ENCODE measurements around the gene ELP5. TPM values are rescaled to one million over a fixed set of nuclear protein-coding genes. Genes with fewer than 3 reads are reported as not detected.

ELP5 gene
- total RNA-seq, 1 donor from 2014 or later, result 106 TPM

- Histone ChIP-seq H3K27ac (peak overlapping the region; percentile 96 to 100), H3K27me3 (no peaks in the 10 kb centered on the region), H3K36me3 (no peaks in the 10 kb centered on the region), H3K9me3 (no peaks in the 10 kb centered on the region), H3K4me3 (peak overlapping the region; percentile 62 to 72), H3K4me1 (peaks cover 20 to 27% of the 10 kb centered on the region in 2 donors)
- TF ChIP-seq CTCF (IDR thresholded peaks at IDR 0.05), result peak; percentile 13 to 47 (median 41)
- DNase-seq (ENCODE audit: low spot score in 2 of 2), result peak; percentile 96 to 99
- intact Hi-C loops (cut with DNase I), result loop anchor here (1.0 to 10.0 kb wide), 3 partner anchors 9 to 620 kb away; partner anchors contain the start of genes KDM6B and SLC2A4
Observed at GRCh38 chr17:7214300-7215135, 37.5 kb upstream of the ELP5 start.

- Histone ChIP-seq H3K9me3 (no peaks in the 10 kb centered on the region), H3K27me3 (no peaks in the 10 kb centered on the region), H3K4me3 (peak overlapping the region; percentile 62 to 72), H3K27ac (peak overlapping the region; percentile 96 to 100), H3K4me1 (peaks cover 20 to 27% of the 10 kb centered on the region in 2 donors), H3K36me3 (no peaks in the 10 kb centered on the region)
- TF ChIP-seq CTCF (IDR thresholded peaks at IDR 0.05), result peak in 1 of 3 experiments; percentile 4
- intact Hi-C loops (cut with DNase I), result loop anchor here (2.0 to 10.0 kb wide), 2 partner anchors 66 to 620 kb away; partner anchors contain the start of genes KDM6B and SLC2A4
- DNase-seq (ENCODE audit: low spot score in 2 of 2), result no peak
Observed at GRCh38 chr17:7215136-7215638, 36.8 kb upstream of the ELP5 start.

GRCh38 chr17:7215652-7216180, 36.3 kb upstream of the ELP5 start:
- DNase-seq (ENCODE audit: low spot score in 2 of 2), result no peak
- H3K4me3 ChIP-seq, result peak overlapping the region in 1 of 2 donors; percentile 76
- peaks cover 20 to 29% of the 10 kb centered on the region in 2 donors for H3K4me1 ChIP-seq
- peak overlapping the region; percentile 96 to 100 for H3K27ac ChIP-seq
- H3K36me3 ChIP-seq, result no peaks in the 10 kb centered on the region
- no peaks in the 10 kb centered on the region for H3K9me3 ChIP-seq
- no peaks in the 10 kb centered on the region for H3K27me3 ChIP-seq
- no peak for TF ChIP-seq CTCF (IDR thresholded peaks at IDR 0.05)
- intact Hi-C loops (cut with DNase I), result loop anchor here (2.0 to 10.0 kb wide), 2 partner anchors 65 to 619 kb away; partner anchors contain the start of genes KDM6B and SLC2A4

GRCh38 chr17:7216242-7217112, 35.5 kb upstream of the ELP5 start:
- Histone ChIP-seq H3K9me3 (no peaks in the 10 kb centered on the region), H3K4me3 (peak overlapping the region; percentile 58 to 76), H3K27ac (peak overlapping the region; percentile 96 to 100), H3K27me3 (no peaks in the 10 kb centered on the region), H3K4me1 (peaks cover 22 to 35% of the 10 kb centered on the region in 2 donors), H3K36me3 (no peaks in the 10 kb centered on the region)
- no peak for DNase-seq (ENCODE audit: low spot score in 2 of 2)
- intact Hi-C loops (cut with DNase I), result loop anchor here (10.0 kb wide), 1 partner anchor 618 kb away; the partner anchor contains the start of gene KDM6B
- TF ChIP-seq CTCF (IDR thresholded peaks at IDR 0.05), result no peak

Measured in ascending aorta (tissue), 2 donors.